MCF 10A (cell line): ENCODE results near the gene CDKL4. TPM values are rescaled to one million over a fixed set of nuclear protein-coding genes. Genes with fewer than 3 reads are reported as not detected.

Experiments
- BruUV-seq: library from RNA; stranded (reverse); fragments of 400-500 nt; replicated peaks from 2 replicates; lab custom pipeline; 2021; lab: Mats Ljungman, UMichigan
- CTCF ChIA-PET: fragments of 300-600 bp; sonication (Branson Sonifier 250); formaldehyde crosslinking; extraction: SDS; loops from one replicate; lab custom pipeline; 2021; ENCODE audit warnings: antibody characterized with exemption, inconsistent platforms; lab: Yijun Ruan, JAX
- POLR2A ChIA-PET: fragments of 300-600, 350-650 bp; sonication (Branson Sonifier 250); formaldehyde crosslinking; extraction: SDS; loops from one replicate; lab custom pipeline; 2020; ENCODE audit warnings: antibody characterized with exemption, inconsistent platforms; lab: Yijun Ruan, JAX
- DNase-seq: peaks from one replicate; pipeline ENCODE4 v3.0.0-alpha.2; 2018; ENCODE audit not compliant: unreplicated experiment
- H3K27ac Mint-ChIP-seq: one replicate; pipeline ENCODE4 v1.8.0; 2022; ENCODE audit warnings: mild to moderate bottlenecking, low read depth, mixed read lengths; ENCODE audit not compliant: unreplicated experiment
- H3K27me3 Mint-ChIP-seq: one replicate; pipeline ENCODE4 v1.8.0; 2022; ENCODE audit warnings: mixed read lengths; ENCODE audit not compliant: insufficient read depth, unreplicated experiment
- H3K36me3 Mint-ChIP-seq: one replicate; pipeline ENCODE4 v1.8.0; 2022; ENCODE audit warnings: mild to moderate bottlenecking, moderate library complexity, mixed read lengths; ENCODE audit not compliant: insufficient read depth, unreplicated experiment
- H3K4me1 Mint-ChIP-seq: one replicate; pipeline ENCODE4 v1.8.0; 2022; ENCODE audit warnings: mixed read lengths; ENCODE audit not compliant: insufficient read depth, unreplicated experiment
- H3K4me3 Mint-ChIP-seq: one replicate; pipeline ENCODE4 v1.8.0; 2022; ENCODE audit warnings: mild to moderate bottlenecking, moderate library complexity, mixed read lengths; ENCODE audit not compliant: unreplicated experiment
- H3K9me3 Mint-ChIP-seq: one replicate; pipeline ENCODE4 v1.8.0; 2022; ENCODE audit warnings: mixed read lengths; ENCODE audit not compliant: unreplicated experiment
- CTCF ChIP-seq: fragments of 200-600 bp; IDR thresholded peaks from one replicate; pipeline ENCODE4 v1.8.0; 2022; ENCODE audit warnings: antibody characterized with exemption, mild to moderate bottlenecking; ENCODE audit not compliant: unreplicated experiment
- intact Hi-C: fragments of 100-400 bp; cut with micrococcal nuclease; formaldehyde crosslinking; loops from 2 replicates; pipeline ENCODE4 v1.14.1; 2022
- total RNA-seq: library from RNA; stranded (reverse); gene quantifications from 2 replicates; pipeline ENCODE4 v1.2.3, GENCODE V29; 2022

Gene CDKL4
- total RNA-seq, 1 experiment from 2014 or later, result not detected

GRCh38 chr2:39218391-39218790 is 25.4 kb downstream of the CDKL4 start:
- no peak overlapping the region for H3K27ac Mint-ChIP-seq
- no peak for TF ChIP-seq CTCF
- no peaks in the 10 kb centered on the region for H3K9me3 Mint-ChIP-seq
- H3K27me3 Mint-ChIP-seq, result no peaks in the 10 kb centered on the region
- POLR2A ChIA-PET, result interaction anchor here (1.5 kb wide), 1 partner anchor 98 kb away, joined by 3 read pairs; the partner anchor contains the start of gene SOS1
- no peaks in the 10 kb centered on the region for H3K36me3 Mint-ChIP-seq
- CTCF ChIA-PET, result interaction anchor here (0.9 to 1.1 kb wide), 2 partner anchors 9 to 11 kb away, joined by 4 read pairs; no protein-coding TSS in a partner anchor
- BruUV-seq, result no TSS peak
- H3K4me1 Mint-ChIP-seq, result no peaks in the 10 kb centered on the region
- no peak overlapping the region for H3K4me3 Mint-ChIP-seq
- no peak for DNase-seq
- intact Hi-C loops, result no loop called here

GRCh38 chr2:39217192-39217550 is 26.6 kb downstream of the CDKL4 start:
- H3K4me1 Mint-ChIP-seq, result no peaks in the 10 kb centered on the region
- no peak overlapping the region for H3K27ac Mint-ChIP-seq
- no peak overlapping the region for H3K4me3 Mint-ChIP-seq
- H3K9me3 Mint-ChIP-seq, result no peaks in the 10 kb centered on the region
- no TSS peak for BruUV-seq
- POLR2A ChIA-PET, result interaction anchor here (0.5 kb wide), 1 partner anchor 53 kb away, joined by 3 read pairs; no protein-coding TSS in a partner anchor
- no peak for DNase-seq
- no peaks in the 10 kb centered on the region for H3K27me3 Mint-ChIP-seq
- no peak for TF ChIP-seq CTCF
- intact Hi-C loops, result no loop called here
- H3K36me3 Mint-ChIP-seq, result no peaks in the 10 kb centered on the region
- CTCF ChIA-PET, result interaction anchor here (1.0 to 1.1 kb wide), 2 partner anchors 10 to 11 kb away, joined by 3 to 4 read pairs; no protein-coding TSS in a partner anchor

GRCh38 chr2:39216346-39217191 is 27.2 kb downstream of the CDKL4 start:
- H3K36me3 Mint-ChIP-seq, result no peaks in the 10 kb centered on the region
- no peaks in the 10 kb centered on the region for H3K27me3 Mint-ChIP-seq
- H3K27ac Mint-ChIP-seq, result no peak overlapping the region
- no peak overlapping the region for H3K4me3 Mint-ChIP-seq
- H3K4me1 Mint-ChIP-seq, result no peaks in the 10 kb centered on the region
- intact Hi-C loops, result no loop called here
- no peak for TF ChIP-seq CTCF
- ChIA-PET CTCF (no interaction called here), POLR2A (interaction anchor here (0.5 kb wide), 1 partner anchor 53 kb away, joined by 3 read pairs; no protein-coding TSS in a partner anchor)
- no peak for DNase-seq
- BruUV-seq, result no TSS peak
- H3K9me3 Mint-ChIP-seq, result no peaks in the 10 kb centered on the region

GRCh38 chr2:39215545-39215944 is 28.2 kb downstream of the CDKL4 start:
- TF ChIP-seq CTCF, result no peak
- intact Hi-C loops, result no loop called here
- H3K9me3 Mint-ChIP-seq, result no peaks in the 10 kb centered on the region
- no peak for DNase-seq
- ChIA-PET POLR2A (no interaction called here), CTCF (interaction anchor here (0.8 to 1.1 kb wide), 2 partner anchors 10 to 370 kb away, joined by 3 to 4 read pairs; no protein-coding TSS in a partner anchor)
- no TSS peak for BruUV-seq
- no peak overlapping the region for H3K27ac Mint-ChIP-seq
- H3K27me3 Mint-ChIP-seq, result no peaks in the 10 kb centered on the region
- H3K4me1 Mint-ChIP-seq, result no peaks in the 10 kb centered on the region
- no peaks in the 10 kb centered on the region for H3K36me3 Mint-ChIP-seq
- H3K4me3 Mint-ChIP-seq, result no peak overlapping the region
